Esophagus muscularis mucosa (tissue), 4 donors: ENCODE data around the gene NR4A3.

Source experiments
- CTCF ChIP-seq, 3 experiments: fragments of 200-600 bp in 2 of 3; fragments of 450-650 bp in 1 of 3; sonication (generic) in 2 of 3; IDR thresholded peaks; one replicate each; pipeline ENCODE4 v1.5.1; 2017 to 2019; ENCODE audit warnings: antibody characterized with exemption in 3 of 3, mild to moderate bottlenecking in 2 of 3, moderate library complexity in 1 of 3
- EP300 ChIP-seq: sonication (generic); formaldehyde crosslinking; IDR thresholded peaks from one replicate; pipeline ENCODE4 v1.6.1; 2017; ENCODE audit warnings: antibody characterized with exemption
- POLR2A ChIP-seq: fragments of 450-650 bp; IDR thresholded peaks from one replicate; pipeline ENCODE4 v1.6.1; 2017; ENCODE audit warnings: antibody characterized with exemption, moderate library complexity, mild to moderate bottlenecking, low read depth
- POLR2AphosphoS5 ChIP-seq, 2 donors: sonication (generic); formaldehyde crosslinking; IDR thresholded peaks; one replicate each; pipeline ENCODE4 v1.6.1; 2017; ENCODE audit warnings: antibody characterized with exemption in 2 of 2

- TF ChIP-seq CTCF (IDR thresholded peaks at IDR 0.05) (no peak), POLR2AphosphoS5 (IDR thresholded peaks at IDR 0.05) (no peak), POLR2A (no peak), EP300 (no peak)
Observed at GRCh38 chr9:99827244-99827643, 5.6 kb downstream of the NR4A3 start.
